ENCODE measurements around the gene CST9. TPM values are rescaled to one million over a fixed set of nuclear protein-coding genes. Genes with fewer than 3 reads are reported as not detected.

The CST9 gene
- total and polyA plus RNA-seq, 2 of the 13 experiments (the other 11 are each of a cell fraction or from before 2014, with no cell fraction given) = 0.07 TPM; not detected in 1

DNA sequence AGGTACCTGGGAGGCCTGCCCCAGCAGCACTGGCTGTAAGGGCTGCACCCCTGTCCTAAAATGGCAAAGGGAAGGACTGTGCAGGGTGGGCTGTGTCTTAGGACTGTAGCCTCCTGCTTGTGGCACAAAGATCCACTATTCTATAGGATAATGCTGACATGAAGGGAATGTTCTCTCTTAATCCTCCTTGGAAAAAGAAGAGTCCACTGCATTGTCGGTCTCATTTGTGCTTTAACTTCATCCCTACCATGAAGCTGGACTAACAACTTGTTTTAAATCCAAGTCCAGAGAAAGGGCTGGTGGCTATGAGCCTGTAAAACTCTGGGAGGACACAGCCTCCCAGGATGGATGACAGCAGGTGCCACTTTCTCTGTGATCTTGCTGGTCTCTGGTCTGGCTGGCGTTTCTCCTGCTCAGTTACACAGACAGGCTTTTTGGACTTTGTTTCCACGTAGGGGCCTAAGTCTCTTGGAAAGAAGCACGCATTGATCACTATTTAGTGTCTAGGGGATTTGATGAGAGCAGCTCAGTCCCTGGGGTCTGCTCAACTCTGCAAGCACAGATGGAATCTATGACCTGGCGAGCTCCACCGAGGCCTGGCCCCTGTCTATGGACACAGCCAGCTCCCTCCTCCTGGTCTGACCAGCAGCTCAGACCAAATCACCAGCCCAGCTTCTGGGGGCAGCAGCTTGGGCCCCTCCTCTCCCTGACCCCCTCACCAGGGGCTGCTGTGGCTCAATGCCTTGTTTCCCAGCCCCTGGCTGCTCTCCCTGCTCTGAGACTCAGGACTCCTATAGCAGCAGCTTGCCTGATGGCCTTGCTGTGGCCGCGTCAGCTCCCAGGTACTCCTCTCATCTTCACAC, 27.2 kb upstream of the CST9 start (continued):
- TF ChIP-seq, protein P1, sequence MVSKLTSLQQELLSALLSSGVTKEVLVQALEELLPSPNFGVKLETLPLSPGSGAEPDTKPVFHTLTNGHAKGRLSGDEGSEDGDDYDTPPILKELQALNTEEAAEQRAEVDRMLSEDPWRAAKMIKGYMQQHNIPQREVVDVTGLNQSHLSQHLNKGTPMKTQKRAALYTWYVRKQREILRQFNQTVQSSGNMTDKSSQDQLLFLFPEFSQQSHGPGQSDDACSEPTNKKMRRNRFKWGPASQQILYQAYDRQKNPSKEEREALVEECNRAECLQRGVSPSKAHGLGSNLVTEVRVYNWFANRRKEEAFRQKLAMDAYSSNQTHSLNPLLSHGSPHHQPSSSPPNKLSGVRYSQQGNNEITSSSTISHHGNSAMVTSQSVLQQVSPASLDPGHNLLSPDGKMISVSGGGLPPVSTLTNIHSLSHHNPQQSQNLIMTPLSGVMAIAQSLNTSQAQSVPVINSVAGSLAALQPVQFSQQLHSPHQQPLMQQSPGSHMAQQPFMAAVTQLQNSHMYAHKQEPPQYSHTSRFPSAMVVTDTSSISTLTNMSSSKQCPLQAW (CRISPR knock-in tag; IDR thresholded peaks at IDR 0.05) = no peak
- TF ChIP-seq ZFX (CRISPR knock-in tag; IDR thresholded peaks at IDR 0.05; ENCODE audit: low read depth) (peak; percentile 32; the same call in 1 of the 2 replicates), NCOR1 (IDR thresholded peaks at IDR 0.05; ENCODE audit: borderline replicate concordance, low read length) (no peak), ZNF780A (CRISPR knock-in tag; IDR thresholded peaks at IDR 0.05) (no peak), NR2F1 (CRISPR knock-in tag; IDR thresholded peaks at IDR 0.05) (peak in 1 of 2 experiments; percentile 2; a peak in 1 of 4 replicates), ZFP41 (CRISPR knock-in tag; IDR thresholded peaks at IDR 0.05; ENCODE audit: borderline replicate concordance) (no peak), TBX3 (IDR thresholded peaks at IDR 0.05; ENCODE audit: borderline replicate concordance) (no peak), NCOA1 (CRISPR knock-in tag; IDR thresholded peaks at IDR 0.05) (no peak), ZNF431 (CRISPR knock-in tag; IDR thresholded peaks at IDR 0.05; ENCODE audit: borderline replicate concordance, low read depth) (no peak), ZNF589 (CRISPR knock-in tag; conservative IDR thresholded peaks at IDR 0.05) (no peak; the same call in 1 of the 2 replicates), SAFB2 (CRISPR knock-in tag; IDR thresholded peaks at IDR 0.05; ENCODE audit: borderline replicate concordance, low read depth) (no peak), MTF2 (CRISPR knock-in tag; IDR thresholded peaks at IDR 0.05; ENCODE audit: borderline replicate concordance) (no peak)
- TF ChIP-seq, protein P2, sequence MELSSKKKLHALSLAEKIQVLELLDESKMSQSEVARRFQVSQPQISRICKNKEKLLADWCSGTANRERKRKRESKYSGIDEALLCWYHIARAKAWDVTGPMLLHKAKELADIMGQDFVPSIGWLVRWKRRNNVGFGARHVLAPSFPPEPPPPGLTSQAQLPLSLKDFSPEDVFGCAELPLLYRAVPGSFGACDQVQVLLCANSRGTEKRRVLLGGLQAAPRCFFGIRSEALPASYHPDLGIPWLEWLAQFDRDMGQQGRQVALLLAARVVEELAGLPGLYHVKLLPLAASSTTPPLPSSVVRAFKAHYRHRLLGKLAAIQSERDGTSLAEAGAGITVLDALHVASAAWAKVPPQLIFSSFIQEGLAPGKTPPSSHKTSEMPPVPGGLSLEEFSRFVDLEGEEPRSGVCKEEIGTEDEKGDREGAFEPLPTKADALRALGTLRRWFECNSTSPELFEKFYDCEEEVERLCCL (CRISPR knock-in tag; IDR thresholded peaks at IDR 0.05; ENCODE audit: borderline replicate concordance) = no peak
- TF ChIP-seq, protein P3, sequence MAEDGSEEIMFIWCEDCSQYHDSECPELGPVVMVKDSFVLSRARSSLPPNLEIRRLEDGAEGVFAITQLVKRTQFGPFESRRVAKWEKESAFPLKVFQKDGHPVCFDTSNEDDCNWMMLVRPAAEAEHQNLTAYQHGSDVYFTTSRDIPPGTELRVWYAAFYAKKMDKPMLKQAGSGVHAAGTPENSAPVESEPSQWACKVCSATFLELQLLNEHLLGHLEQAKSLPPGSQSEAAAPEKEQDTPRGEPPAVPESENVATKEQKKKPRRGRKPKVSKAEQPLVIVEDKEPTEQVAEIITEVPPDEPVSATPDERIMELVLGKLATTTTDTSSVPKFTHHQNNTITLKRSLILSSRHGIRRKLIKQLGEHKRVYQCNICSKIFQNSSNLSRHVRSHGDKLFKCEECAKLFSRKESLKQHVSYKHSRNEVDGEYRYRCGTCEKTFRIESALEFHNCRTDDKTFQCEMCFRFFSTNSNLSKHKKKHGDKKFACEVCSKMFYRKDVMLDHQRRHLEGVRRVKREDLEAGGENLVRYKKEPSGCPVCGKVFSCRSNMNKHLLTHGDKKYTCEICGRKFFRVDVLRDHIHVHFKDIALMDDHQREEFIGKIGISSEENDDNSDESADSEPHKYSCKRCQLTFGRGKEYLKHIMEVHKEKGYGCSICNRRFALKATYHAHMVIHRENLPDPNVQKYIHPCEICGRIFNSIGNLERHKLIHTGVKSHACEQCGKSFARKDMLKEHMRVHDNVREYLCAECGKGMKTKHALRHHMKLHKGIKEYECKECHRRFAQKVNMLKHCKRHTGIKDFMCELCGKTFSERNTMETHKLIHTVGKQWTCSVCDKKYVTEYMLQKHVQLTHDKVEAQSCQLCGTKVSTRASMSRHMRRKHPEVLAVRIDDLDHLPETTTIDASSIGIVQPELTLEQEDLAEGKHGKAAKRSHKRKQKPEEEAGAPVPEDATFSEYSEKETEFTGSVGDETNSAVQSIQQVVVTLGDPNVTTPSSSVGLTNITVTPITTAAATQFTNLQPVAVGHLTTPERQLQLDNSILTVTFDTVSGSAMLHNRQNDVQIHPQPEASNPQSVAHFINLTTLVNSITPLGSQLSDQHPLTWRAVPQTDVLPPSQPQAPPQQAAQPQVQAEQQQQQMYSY (CRISPR knock-in tag; IDR thresholded peaks at IDR 0.05) = no peak
- TF ChIP-seq, protein P4, sequence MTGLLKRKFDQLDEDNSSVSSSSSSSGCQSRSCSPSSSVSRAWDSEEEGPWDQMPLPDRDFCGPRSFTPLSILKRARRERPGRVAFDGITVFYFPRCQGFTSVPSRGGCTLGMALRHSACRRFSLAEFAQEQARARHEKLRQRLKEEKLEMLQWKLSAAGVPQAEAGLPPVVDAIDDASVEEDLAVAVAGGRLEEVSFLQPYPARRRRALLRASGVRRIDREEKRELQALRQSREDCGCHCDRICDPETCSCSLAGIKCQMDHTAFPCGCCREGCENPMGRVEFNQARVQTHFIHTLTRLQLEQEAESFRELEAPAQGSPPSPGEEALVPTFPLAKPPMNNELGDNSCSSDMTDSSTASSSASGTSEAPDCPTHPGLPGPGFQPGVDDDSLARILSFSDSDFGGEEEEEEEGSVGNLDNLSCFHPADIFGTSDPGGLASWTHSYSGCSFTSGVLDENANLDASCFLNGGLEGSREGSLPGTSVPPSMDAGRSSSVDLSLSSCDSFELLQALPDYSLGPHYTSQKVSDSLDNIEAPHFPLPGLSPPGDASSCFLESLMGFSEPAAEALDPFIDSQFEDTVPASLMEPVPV (CRISPR knock-in tag; IDR thresholded peaks at IDR 0.05) = no peak
- TF ChIP-seq, protein P5, sequence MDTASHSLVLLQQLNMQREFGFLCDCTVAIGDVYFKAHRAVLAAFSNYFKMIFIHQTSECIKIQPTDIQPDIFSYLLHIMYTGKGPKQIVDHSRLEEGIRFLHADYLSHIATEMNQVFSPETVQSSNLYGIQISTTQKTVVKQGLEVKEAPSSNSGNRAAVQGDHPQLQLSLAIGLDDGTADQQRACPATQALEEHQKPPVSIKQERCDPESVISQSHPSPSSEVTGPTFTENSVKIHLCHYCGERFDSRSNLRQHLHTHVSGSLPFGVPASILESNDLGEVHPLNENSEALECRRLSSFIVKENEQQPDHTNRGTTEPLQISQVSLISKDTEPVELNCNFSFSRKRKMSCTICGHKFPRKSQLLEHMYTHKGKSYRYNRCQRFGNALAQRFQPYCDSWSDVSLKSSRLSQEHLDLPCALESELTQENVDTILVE (CRISPR knock-in tag; IDR thresholded peaks at IDR 0.05) = no peak

Data from HepG2 (cell line).